Gastrocnemius medialis (tissue), 4 donors: ENCODE measurements around the gene CCDC174. TPM values are rescaled to one million over a fixed set of nuclear protein-coding genes. Genes with fewer than 3 reads are reported as not detected.

Experiments
- ATAC-seq, 2 donors: fragments of 150-250 bp; one replicate each; pipeline ENCODE4 v1.9.1; 2016
- DNase-seq, 2 donors: peaks; one replicate each; pipeline ENCODE4 v3.0.0-alpha.2; 2019
- H3K27ac ChIP-seq, 4 donors: fragments of 200-600 bp; sonication (generic); 1 replicate in 1 of 4; 2 replicates in 3 of 4; pipeline ENCODE4 v1.5.1; 2016 to 2018; ENCODE audit warnings: mild to moderate bottlenecking in 2 of 4, moderate library complexity in 1 of 4
- H3K27me3 ChIP-seq, 3 donors: fragments of 200-600 bp; sonication (generic) in 2 of 3; 1 replicate in 1 of 3; 2 replicates in 2 of 3; pipeline versions ENCODE4 v1.5.1 to v1.6.0; 2016 to 2019; ENCODE audit warnings: mild to moderate bottlenecking in 1 of 3, moderate library complexity in 1 of 3
- H3K36me3 ChIP-seq, 2 donors: fragments of 200-600 bp; sonication (generic) in 1 of 2; one replicate each; pipeline ENCODE4 v1.5.1; 2017 to 2018
- H3K4me1 ChIP-seq, 2 donors: fragments of 200-600 bp; sonication (generic) in 1 of 2; one replicate each; pipeline ENCODE4 v1.5.1; 2016 to 2017; ENCODE audit warnings: mild to moderate bottlenecking in 2 of 2
- H3K4me3 ChIP-seq, 4 donors: fragments of 200-600 bp; sonication (generic) in 3 of 4; 1 replicate in 1 of 4; 2 replicates in 3 of 4; pipeline ENCODE4 v1.5.1; 2016 to 2019; ENCODE audit warnings: mild to moderate bottlenecking in 2 of 4
- H3K9me3 ChIP-seq, 3 donors: fragments of 200-600 bp; sonication (generic) in 2 of 3; 1 replicate in 1 of 3; 2 replicates in 2 of 3; pipeline ENCODE4 v1.5.1; 2016 to 2019
- CTCF ChIP-seq, 5 experiments: fragments of 450-650 bp in 3 of 5; fragments of 200-600 bp in 2 of 5; sonication (generic) in 2 of 5; IDR thresholded peaks in 4 of 5; conservative IDR thresholded peaks in 1 of 5; 1 replicate in 4 of 5; 2 replicates in 1 of 5; pipeline ENCODE4 v1.5.1; 2016 to 2019; ENCODE audit warnings: antibody characterized with exemption in 5 of 5, mild to moderate bottlenecking in 3 of 5, moderate library complexity in 3 of 5
- POLR2A ChIP-seq, 2 donors: fragments of 450-650 bp; IDR thresholded peaks; one replicate each; pipeline ENCODE4 v1.6.1; 2017; ENCODE audit warnings: antibody characterized with exemption in 2 of 2, mild to moderate bottlenecking in 2 of 2, moderate library complexity in 2 of 2
- in situ Hi-C, 4 donors: fragments of 200-750 bp; cut with MboI; loops; one replicate each; pipeline versions ENCODE4 v1.15.0 to v1.8.0; 2017; ENCODE audit warnings: low sequenced_read_pairs in 4 of 4
- intact Hi-C: fragments of 100-400 bp; cut with DNase I; formaldehyde crosslinking; loops from one replicate; pipeline ENCODE4 v1.15.1; 2023; ENCODE audit warnings: low total_unique reads
- total RNA-seq, 4 donors: library from RNA; depleted of rRNA; stranded (reverse); fragments of >200 nt; gene quantifications; one replicate each; pipeline versions ENCODE4 v1.1.0 to v1.2.3, GENCODE V29; 2016

Gene CCDC174
- total RNA-seq: 10 to 100 TPM; 11.1 to 22.2 (median 14.8) TPM

GRCh38 chr3:14651440-14652251 is at the start of gene CCDC174:
Gene CCDC174, plus strand, starts transcription at chr3:14651762. Its CDS starts 75 bp downstream, at chr3:14651837.
- peak; percentile 95 to 98 for DNase-seq
- no peaks in the 10 kb centered on the region for H3K9me3 ChIP-seq
- no peaks in the 10 kb centered on the region for H3K27me3 ChIP-seq
- in situ Hi-C loops: loop anchor here (25.0 kb wide), 4 partner anchors 261 to 436 kb away; partner anchors contain the start of genes MRPS25 (in 2 of the 4) and RBSN (in 1 of the 4)
- H3K4me1 ChIP-seq: peaks cover 21 to 26% of the 10 kb centered on the region in 2 donors
- peak within 1 kb of the TSS; percentile 89 to 96 (median 90) for H3K27ac ChIP-seq
- peak within 1 kb of the TSS; percentile 67 to 85 (median 78) for H3K4me3 ChIP-seq
- H3K36me3 ChIP-seq: peaks cover 0 to 27% of the 10 kb centered on the region in 2 donors
- peak; percentile 99 to 100 for ATAC-seq
- intact Hi-C loops: loop anchor here (1.0 to 10.0 kb wide), 4 partner anchors 144 to 527 kb away; partner anchors contain the start of genes CHCHD4, RBSN and TMEM43
- TF ChIP-seq CTCF (IDR thresholded peaks at IDR 0.05 in 4 of 5, conservative IDR thresholded peaks at IDR 0.05 in 1 of 5): no peak
- peak; percentile 72 to 88 for TF ChIP-seq POLR2A (IDR thresholded peaks at IDR 0.05)

GRCh38 chr3:14602006-14602803 is 49.4 kb upstream of the CCDC174 start:
- no peaks in the 10 kb centered on the region for H3K9me3 ChIP-seq
- H3K36me3 ChIP-seq: no peaks in the 10 kb centered on the region
- ATAC-seq (no peak), DNase-seq (no peak)
- peaks cover 12 to 34% (median 25%) of the 10 kb centered on the region in 3 donors for H3K27me3 ChIP-seq
- H3K27ac ChIP-seq: no peak overlapping the region
- intact Hi-C loops: no loop called here
- TF ChIP-seq POLR2A (IDR thresholded peaks at IDR 0.05): no peak
- peak in 1 of 5 experiments; percentile 7 for TF ChIP-seq CTCF (IDR thresholded peaks at IDR 0.05 in 4 of 5, conservative IDR thresholded peaks at IDR 0.05 in 1 of 5)
- H3K4me1 ChIP-seq: no peaks in the 10 kb centered on the region
- in situ Hi-C loops: no loop called here
- H3K4me3 ChIP-seq: peak overlapping the region; percentile 22 to 43 (median 31)

GRCh38 chr3:14602804-14603644 is 48.5 kb upstream of the CCDC174 start:
- H3K4me1 ChIP-seq: no peaks in the 10 kb centered on the region
- H3K27ac ChIP-seq: no peak overlapping the region
- peak overlapping the region; percentile 22 to 43 (median 31) for H3K4me3 ChIP-seq
- TF ChIP-seq CTCF (IDR thresholded peaks at IDR 0.05 in 4 of 5, conservative IDR thresholded peaks at IDR 0.05 in 1 of 5): no peak
- TF ChIP-seq POLR2A (IDR thresholded peaks at IDR 0.05): no peak
- peaks cover 12 to 34% (median 22%) of the 10 kb centered on the region in 3 donors for H3K27me3 ChIP-seq
- ATAC-seq (no peak), DNase-seq (no peak)
- in situ Hi-C loops (no loop called here), intact Hi-C loops (no loop called here)
- H3K9me3 ChIP-seq: no peaks in the 10 kb centered on the region
- H3K36me3 ChIP-seq: no peaks in the 10 kb centered on the region

GRCh38 chr3:14605067-14605466 is 46.5 kb upstream of the CCDC174 start:
- in situ Hi-C loops (no loop called here), intact Hi-C loops (no loop called here)
- no peaks in the 10 kb centered on the region for H3K36me3 ChIP-seq
- DNase-seq (no peak), ATAC-seq (no peak)
- TF ChIP-seq POLR2A (IDR thresholded peaks at IDR 0.05) (no peak), CTCF (IDR thresholded peaks at IDR 0.05 in 4 of 5, conservative IDR thresholded peaks at IDR 0.05 in 1 of 5) (no peak)
- H3K4me3 ChIP-seq: no peak overlapping the region
- no peaks in the 10 kb centered on the region for H3K4me1 ChIP-seq
- H3K27me3 ChIP-seq: peaks cover 12 to 34% (median 19%) of the 10 kb centered on the region in 3 donors
- no peak overlapping the region for H3K27ac ChIP-seq
- H3K9me3 ChIP-seq: no peaks in the 10 kb centered on the region
